ENCODE measurements around the gene CBFB.

Gene CBFB

GRCh38 chr16:67148656-67149275 is 119.8 kb downstream of the CBFB start:
- Histone ChIP-seq H3K27me3 (ENCODE audit: control insufficient read depth, insufficient read depth, low read length) (peaks cover 27% of the 10 kb centered on the region), H3K9ac (ENCODE audit: low read depth, low read length) (no peak overlapping the region), H3K36me3 (ENCODE audit: control insufficient read depth, insufficient read depth, low read length) (peaks cover 42% of the 10 kb centered on the region), H3K4me3 (ENCODE audit: low read depth, low read length) (peak overlapping the region; percentile 75), H3K4me1 (ENCODE audit: control insufficient read depth, insufficient read depth, low read length) (no peaks in the 10 kb centered on the region), H3K9me3 (ENCODE audit: control insufficient read depth, insufficient read depth, low read length) (no peaks in the 10 kb centered on the region)

- no peaks in the 10 kb centered on the region for H3K9me3 ChIP-seq (ENCODE audit: control insufficient read depth, insufficient read depth, low read length)
- H3K4me1 ChIP-seq (ENCODE audit: control insufficient read depth, insufficient read depth, low read length), result no peaks in the 10 kb centered on the region
- peaks cover 34% of the 10 kb centered on the region for H3K27me3 ChIP-seq (ENCODE audit: control insufficient read depth, insufficient read depth, low read length)
- no peak overlapping the region for H3K9ac ChIP-seq (ENCODE audit: low read depth, low read length)
- H3K36me3 ChIP-seq (ENCODE audit: control insufficient read depth, insufficient read depth, low read length), result peaks cover 36% of the 10 kb centered on the region
- H3K4me3 ChIP-seq (ENCODE audit: low read depth, low read length), result peak overlapping the region; percentile 75
These were observed 120.5 kb downstream of the CBFB start for GRCh38 chr16:67149276-67150046.

GRCh38 chr16:67150047-67150832 is 121.3 kb downstream of the CBFB start:
- no peak overlapping the region for H3K9ac ChIP-seq (ENCODE audit: low read depth, low read length)
- peaks cover 33% of the 10 kb centered on the region for H3K36me3 ChIP-seq (ENCODE audit: control insufficient read depth, insufficient read depth, low read length)
- H3K27me3 ChIP-seq (ENCODE audit: control insufficient read depth, insufficient read depth, low read length), result peaks cover 40% of the 10 kb centered on the region
- H3K4me1 ChIP-seq (ENCODE audit: control insufficient read depth, insufficient read depth, low read length), result no peaks in the 10 kb centered on the region
- H3K4me3 ChIP-seq (ENCODE audit: low read depth, low read length), result peak overlapping the region; percentile 75
- no peaks in the 10 kb centered on the region for H3K9me3 ChIP-seq (ENCODE audit: control insufficient read depth, insufficient read depth, low read length)

All from iPS-15b (cell line).